Fibroblast of mammary gland (primary cell): ENCODE results near the gene PRDM9.
A peak's percentile ranks its signal among the peaks of the same experiment; 100 is the strongest.
"Not testable (repeated sequence)": the region's sequence is repeated elsewhere in the genome, so short reads cannot be mapped to it uniquely, and the experiment has no call there.

Source experiments
- DNase-seq: peaks from one replicate; pipeline ENCODE4 v3.0.0-alpha.2; 2010; ENCODE audit warnings: low read depth
- H3K4me3 ChIP-seq: 2 replicates; pipeline ENCODE4 v1.5.1; 2011; ENCODE audit warnings: low read depth, mild to moderate bottlenecking, low read length, moderate library complexity; ENCODE audit not compliant: control insufficient read depth
- CTCF ChIP-seq: conservative IDR thresholded peaks from 2 replicates; pipeline ENCODE4 v1.5.1; 2011; ENCODE audit warnings: low read depth, low read length, inconsistent platforms; ENCODE audit not compliant: control insufficient read depth, insufficient read depth

The PRDM9 gene

GRCh38 chr5:23474315-23474714 lies 33.1 kb upstream of the PRDM9 start:
- H3K4me3 ChIP-seq = no peak overlapping the region
- no peak for DNase-seq
- TF ChIP-seq CTCF = no peak

GRCh38 chr5:23476580-23476979 lies 30.8 kb upstream of the PRDM9 start:
- TF ChIP-seq CTCF = no peak
- H3K4me3 ChIP-seq = no peak overlapping the region
- no peak for DNase-seq

GRCh38 chr5:23482642-23483041 lies 24.8 kb upstream of the PRDM9 start:
- DNase-seq = no peak
- H3K4me3 ChIP-seq = no peak overlapping the region
- no peak for TF ChIP-seq CTCF

- DNase-seq = no peak
- TF ChIP-seq CTCF = no peak
- no peak overlapping the region for H3K4me3 ChIP-seq
Measured at GRCh38 chr5:23483090-23483489, 24.3 kb upstream of the PRDM9 start.

- peak; percentile 8 for DNase-seq
- TF ChIP-seq CTCF = no peak
- H3K4me3 ChIP-seq = no peak overlapping the region
Measured at GRCh38 chr5:23484096-23484495, 23.3 kb upstream of the PRDM9 start.

- not testable (repeated sequence) for H3K4me3 ChIP-seq
- DNase-seq = peak; percentile 40
Measured at GRCh38 chr5:23486227-23486626, 21.2 kb upstream of the PRDM9 start.

GRCh38 chr5:23490993-23491392 lies 16.4 kb upstream of the PRDM9 start:
- DNase-seq = no peak
- no peak for TF ChIP-seq CTCF
- H3K4me3 ChIP-seq = no peak overlapping the region

- DNase-seq = no peak
- H3K4me3 ChIP-seq = no peak overlapping the region
- TF ChIP-seq CTCF = no peak
Measured at GRCh38 chr5:23494558-23494957, 12.9 kb upstream of the PRDM9 start.
